ENCODE data around the gene WNT7A.

DNA sequence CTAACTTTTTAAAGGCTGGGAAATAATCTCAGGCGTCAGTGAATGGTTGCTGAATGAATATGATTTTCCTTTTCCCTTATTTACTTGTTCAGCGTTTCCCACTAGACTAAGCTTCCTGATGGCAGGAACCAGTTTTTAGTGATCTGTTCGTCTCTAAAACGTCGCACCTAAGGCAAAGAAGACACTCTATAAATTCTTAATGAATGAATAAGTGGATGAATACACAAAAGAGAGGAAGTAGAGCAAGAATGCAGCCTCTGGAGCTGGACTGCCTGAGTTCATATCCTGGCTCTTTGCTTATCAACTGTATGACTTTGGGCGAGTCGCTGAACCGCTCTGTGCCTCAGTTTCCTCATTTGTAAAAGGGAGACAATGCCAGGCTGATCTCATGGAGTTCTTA is 38.7 kb downstream of the WNT7A start:
- TF ChIP-seq, protein P1, sequence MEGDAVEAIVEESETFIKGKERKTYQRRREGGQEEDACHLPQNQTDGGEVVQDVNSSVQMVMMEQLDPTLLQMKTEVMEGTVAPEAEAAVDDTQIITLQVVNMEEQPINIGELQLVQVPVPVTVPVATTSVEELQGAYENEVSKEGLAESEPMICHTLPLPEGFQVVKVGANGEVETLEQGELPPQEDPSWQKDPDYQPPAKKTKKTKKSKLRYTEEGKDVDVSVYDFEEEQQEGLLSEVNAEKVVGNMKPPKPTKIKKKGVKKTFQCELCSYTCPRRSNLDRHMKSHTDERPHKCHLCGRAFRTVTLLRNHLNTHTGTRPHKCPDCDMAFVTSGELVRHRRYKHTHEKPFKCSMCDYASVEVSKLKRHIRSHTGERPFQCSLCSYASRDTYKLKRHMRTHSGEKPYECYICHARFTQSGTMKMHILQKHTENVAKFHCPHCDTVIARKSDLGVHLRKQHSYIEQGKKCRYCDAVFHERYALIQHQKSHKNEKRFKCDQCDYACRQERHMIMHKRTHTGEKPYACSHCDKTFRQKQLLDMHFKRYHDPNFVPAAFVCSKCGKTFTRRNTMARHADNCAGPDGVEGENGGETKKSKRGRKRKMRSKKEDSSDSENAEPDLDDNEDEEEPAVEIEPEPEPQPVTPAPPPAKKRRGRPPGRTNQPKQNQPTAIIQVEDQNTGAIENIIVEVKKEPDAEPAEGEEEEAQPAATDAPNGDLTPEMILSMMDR (IDR thresholded peaks at IDR 0.05) = no peak
- TF ChIP-seq EZH2 (IDR thresholded peaks at IDR 0.05; ENCODE audit: borderline replicate concordance, insufficient read depth, low read depth, low read length, poor library complexity, severe bottlenecking) = no peak

Measured in B cell (primary cell).